Breast epithelium (tissue), 3 donors: ENCODE data around the gene MIX23.

Source experiments
- POLR2A ChIP-seq: fragments of 450-650 bp; IDR thresholded peaks from one replicate; pipeline ENCODE4 v1.6.1; 2016; ENCODE audit warnings: antibody characterized with exemption, mild to moderate bottlenecking, moderate library complexity
- POLR2AphosphoS5 ChIP-seq, 3 donors: sonication (generic); formaldehyde crosslinking; IDR thresholded peaks; one replicate each; pipeline ENCODE4 v1.6.1; 2017; ENCODE audit warnings: antibody characterized with exemption in 3 of 3
- TF ChIP-seq, protein P1 (sequence below), 3 donors: fragments of 450-650 bp; IDR thresholded peaks; one replicate each; pipeline ENCODE4 v1.5.1; 2016 to 2017; ENCODE audit warnings: antibody characterized with exemption in 3 of 3, mild to moderate bottlenecking in 3 of 3, moderate library complexity in 3 of 3

DNA sequence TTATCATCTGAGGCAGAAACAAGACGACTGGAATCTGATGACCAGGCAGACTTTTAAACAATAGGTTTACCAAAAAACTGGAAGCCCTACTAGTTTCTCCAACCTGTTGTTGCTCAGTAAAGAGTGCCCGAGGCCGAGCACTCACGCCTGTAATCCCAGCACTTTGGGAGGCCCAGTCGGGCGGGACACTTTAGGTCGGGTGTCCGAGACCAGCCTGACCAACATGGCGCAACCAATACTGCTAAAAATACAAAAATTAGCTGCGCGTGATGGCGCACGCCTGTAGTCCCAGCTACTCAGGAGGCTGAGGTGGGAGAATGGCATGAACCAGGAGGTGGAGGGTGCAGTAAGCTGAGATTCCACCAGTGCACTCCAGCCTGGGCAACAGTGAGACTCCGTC is 33.9 kb upstream of the MIX23 start:
- TF ChIP-seq, protein P1, sequence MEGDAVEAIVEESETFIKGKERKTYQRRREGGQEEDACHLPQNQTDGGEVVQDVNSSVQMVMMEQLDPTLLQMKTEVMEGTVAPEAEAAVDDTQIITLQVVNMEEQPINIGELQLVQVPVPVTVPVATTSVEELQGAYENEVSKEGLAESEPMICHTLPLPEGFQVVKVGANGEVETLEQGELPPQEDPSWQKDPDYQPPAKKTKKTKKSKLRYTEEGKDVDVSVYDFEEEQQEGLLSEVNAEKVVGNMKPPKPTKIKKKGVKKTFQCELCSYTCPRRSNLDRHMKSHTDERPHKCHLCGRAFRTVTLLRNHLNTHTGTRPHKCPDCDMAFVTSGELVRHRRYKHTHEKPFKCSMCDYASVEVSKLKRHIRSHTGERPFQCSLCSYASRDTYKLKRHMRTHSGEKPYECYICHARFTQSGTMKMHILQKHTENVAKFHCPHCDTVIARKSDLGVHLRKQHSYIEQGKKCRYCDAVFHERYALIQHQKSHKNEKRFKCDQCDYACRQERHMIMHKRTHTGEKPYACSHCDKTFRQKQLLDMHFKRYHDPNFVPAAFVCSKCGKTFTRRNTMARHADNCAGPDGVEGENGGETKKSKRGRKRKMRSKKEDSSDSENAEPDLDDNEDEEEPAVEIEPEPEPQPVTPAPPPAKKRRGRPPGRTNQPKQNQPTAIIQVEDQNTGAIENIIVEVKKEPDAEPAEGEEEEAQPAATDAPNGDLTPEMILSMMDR (IDR thresholded peaks at IDR 0.05), result no peak
- no peak for TF ChIP-seq POLR2AphosphoS5 (IDR thresholded peaks at IDR 0.05)
- no peak for TF ChIP-seq POLR2A
